ENCODE results near the gene MYL10. TPM values are rescaled to one million over a fixed set of nuclear protein-coding genes. Genes with fewer than 3 reads are reported as not detected.

The MYL10 gene
- total RNA-seq, 1 experiment from 2014 or later = not detected

DNA sequence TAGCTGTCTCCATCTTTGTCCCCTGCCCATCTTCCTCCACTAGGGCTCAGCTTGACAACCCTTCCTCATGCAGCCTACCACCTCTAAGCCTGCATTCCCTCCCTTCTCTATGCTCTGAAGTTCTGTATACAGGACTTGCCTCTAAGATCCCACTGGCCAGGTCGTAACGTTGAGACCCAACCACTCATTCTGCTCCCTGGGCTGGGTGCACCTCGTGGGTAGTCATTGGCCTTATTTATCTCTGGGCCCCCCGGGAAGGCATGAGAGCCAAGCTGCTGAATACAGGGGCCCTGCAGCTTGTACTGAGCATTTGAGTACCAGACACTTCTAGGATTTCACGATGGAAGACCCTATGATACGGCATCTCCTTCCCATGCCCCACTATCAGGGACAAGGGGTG is 31.2 kb downstream of the MYL10 start:
- ChIA-PET RAD21 (ENCODE audit: low non-redundant PET in 1 of 2, low total read pairs in 2 of 2, uncharacterized antibody in 2 of 2, unreplicated experiment in 2 of 2) (no interaction called here), POLR2A (interaction anchor here (0.6 kb wide), 1 partner anchor 112 kb away, joined by 4 read pairs; no protein-coding TSS in a partner anchor), CTCF (interaction anchor here (2.2 kb wide), 1 partner anchor 55 kb away, joined by 7 read pairs; no protein-coding TSS in a partner anchor)
- Histone ChIP-seq H3K4me2 (ENCODE audit: low read length) (peak overlapping the region; percentile 62), H3K27ac (ENCODE audit: low read depth, low read length) (peak overlapping the region; percentile 12; the same call in 1 of the 2 replicates), H3K27me3 (ENCODE audit: insufficient read depth, low read length) (no peaks in the 10 kb centered on the region), H3K79me2 (ENCODE audit: insufficient read depth, low read length) (no peaks in the 10 kb centered on the region), H3K9me2 (ENCODE audit: insufficient read depth) (no peaks in the 10 kb centered on the region), H4K20me1 (ENCODE audit: insufficient read depth) (no peaks in the 10 kb centered on the region), H3K36me3 (ENCODE audit: control insufficient read depth in 1 of 2, insufficient read depth in 2 of 2, low read length in 2 of 2) (no peaks in the 10 kb centered on the region), H3K9me3 (ENCODE audit: control insufficient read depth in 1 of 2, insufficient read depth in 1 of 2, low read depth in 1 of 2, low read length in 2 of 2) (no peaks in the 10 kb centered on the region), H3K4me3 (replicated peaks in 1 of 2; ENCODE audit: low read depth in 1 of 2, low read length in 2 of 2) (no peak overlapping the region), H3K9ac (ENCODE audit: low read length) (peak overlapping the region; percentile 53), H2AFZ (ENCODE audit: low read depth, low read length, poor library complexity, severe bottlenecking) (peak overlapping the region; percentile 78), H3K4me1 (ENCODE audit: control insufficient read depth in 1 of 2, insufficient read depth in 2 of 2, low read length in 2 of 2) (peaks cover 19 to 33% of the 10 kb centered on the region in 2 experiments; a peak in 3 of 4 replicates)
- TF ChIP-seq EZH2phosphoT487 (IDR thresholded peaks at IDR 0.05; ENCODE audit: borderline replicate concordance) = no peak
- TF ChIP-seq, protein P1, sequence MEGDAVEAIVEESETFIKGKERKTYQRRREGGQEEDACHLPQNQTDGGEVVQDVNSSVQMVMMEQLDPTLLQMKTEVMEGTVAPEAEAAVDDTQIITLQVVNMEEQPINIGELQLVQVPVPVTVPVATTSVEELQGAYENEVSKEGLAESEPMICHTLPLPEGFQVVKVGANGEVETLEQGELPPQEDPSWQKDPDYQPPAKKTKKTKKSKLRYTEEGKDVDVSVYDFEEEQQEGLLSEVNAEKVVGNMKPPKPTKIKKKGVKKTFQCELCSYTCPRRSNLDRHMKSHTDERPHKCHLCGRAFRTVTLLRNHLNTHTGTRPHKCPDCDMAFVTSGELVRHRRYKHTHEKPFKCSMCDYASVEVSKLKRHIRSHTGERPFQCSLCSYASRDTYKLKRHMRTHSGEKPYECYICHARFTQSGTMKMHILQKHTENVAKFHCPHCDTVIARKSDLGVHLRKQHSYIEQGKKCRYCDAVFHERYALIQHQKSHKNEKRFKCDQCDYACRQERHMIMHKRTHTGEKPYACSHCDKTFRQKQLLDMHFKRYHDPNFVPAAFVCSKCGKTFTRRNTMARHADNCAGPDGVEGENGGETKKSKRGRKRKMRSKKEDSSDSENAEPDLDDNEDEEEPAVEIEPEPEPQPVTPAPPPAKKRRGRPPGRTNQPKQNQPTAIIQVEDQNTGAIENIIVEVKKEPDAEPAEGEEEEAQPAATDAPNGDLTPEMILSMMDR (IDR thresholded peaks at IDR 0.05 in 2 of 3, conservative IDR thresholded peaks at IDR 0.05 in 1 of 3; ENCODE audit: borderline replicate concordance in 1 of 3, insufficient read depth in 1 of 3, low read depth in 2 of 3, low read length in 2 of 3) = no peak
- TF ChIP-seq, protein P2, sequence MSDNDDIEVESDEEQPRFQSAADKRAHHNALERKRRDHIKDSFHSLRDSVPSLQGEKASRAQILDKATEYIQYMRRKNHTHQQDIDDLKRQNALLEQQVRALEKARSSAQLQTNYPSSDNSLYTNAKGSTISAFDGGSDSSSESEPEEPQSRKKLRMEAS (IDR thresholded peaks at IDR 0.05) = no peak
- DNase-seq (ENCODE audit: low read depth, low spot score) = no peak
- intact Hi-C loops (cut with micrococcal nuclease) = no loop called here
- no TSS peak for BruUV-seq (replicated peaks)
- no peak for ATAC-seq

DNA sequence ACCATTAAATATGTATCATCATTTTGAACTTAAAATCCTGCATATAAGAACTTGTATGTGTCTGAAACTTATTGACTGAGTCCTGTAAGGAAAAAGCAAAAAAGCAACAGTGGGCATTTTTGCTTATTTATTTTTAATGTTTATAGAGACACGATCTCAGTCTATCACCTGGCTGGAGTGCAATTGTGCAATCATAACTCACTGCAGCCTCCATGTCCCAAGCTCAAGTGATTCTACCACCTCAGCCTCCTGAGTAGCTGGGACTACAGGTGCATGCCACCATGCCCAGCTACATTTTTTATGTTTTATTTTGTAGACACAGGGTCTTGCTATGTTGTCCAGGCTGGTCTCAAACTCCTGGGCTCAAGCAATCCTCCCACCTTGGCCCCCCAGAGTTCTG is 32.2 kb downstream of the MYL10 start:
- no peaks in the 10 kb centered on the region for H3K27me3 ChIP-seq (ENCODE audit: insufficient read depth, low read length)
- no peak overlapping the region for H2AFZ ChIP-seq (ENCODE audit: low read depth, low read length, poor library complexity, severe bottlenecking)
- no peaks in the 10 kb centered on the region for H3K36me3 ChIP-seq (ENCODE audit: control insufficient read depth in 1 of 2, insufficient read depth in 2 of 2, low read length in 2 of 2)
- ATAC-seq (no peak), DNase-seq (ENCODE audit: low read depth, low spot score) (no peak)
- H3K9ac ChIP-seq (ENCODE audit: low read length) = no peak overlapping the region
- ChIA-PET CTCF (interaction anchor here (0.6 kb wide), 1 partner anchor 55 kb away, joined by 3 read pairs; no protein-coding TSS in a partner anchor), RAD21 (ENCODE audit: low non-redundant PET in 1 of 2, low total read pairs in 2 of 2, uncharacterized antibody in 2 of 2, unreplicated experiment in 2 of 2) (interaction anchor here in 1 of 2 experiments (0.6 kb wide), 1 partner anchor 259 kb away, joined by 3 read pairs; no protein-coding TSS in a partner anchor), POLR2A (no interaction called here)
- no peaks in the 10 kb centered on the region for H3K9me3 ChIP-seq (ENCODE audit: control insufficient read depth in 1 of 2, insufficient read depth in 1 of 2, low read depth in 1 of 2, low read length in 2 of 2)
- H3K27ac ChIP-seq (ENCODE audit: low read depth, low read length) = no peak overlapping the region
- intact Hi-C loops (cut with micrococcal nuclease) = no loop called here
- H3K4me2 ChIP-seq (ENCODE audit: low read length) = no peak overlapping the region
- BruUV-seq (replicated peaks) = no TSS peak
- TF ChIP-seq FOSL1 (IDR thresholded peaks at IDR 0.05; ENCODE audit: low read depth) (no peak), CEBPB (IDR thresholded peaks at IDR 0.05; ENCODE audit: low read depth) (no peak), ELF1 (IDR thresholded peaks at IDR 0.05; ENCODE audit: borderline replicate concordance, low read depth) (no peak), TCF7L2 (IDR thresholded peaks at IDR 0.05; ENCODE audit: borderline replicate concordance, extremely low read depth, insufficient read depth, insufficient read length) (no peak), ZNF274 (IDR thresholded peaks at IDR 0.05; ENCODE audit: low read depth, low read length) (no peak), SIN3A (IDR thresholded peaks at IDR 0.05; ENCODE audit: low read depth) (no peak), POLR2A (IDR thresholded peaks at IDR 0.05; ENCODE audit: borderline replicate concordance, extremely low read depth, insufficient read depth, insufficient read length) (no peak)
- TF ChIP-seq, protein P1 (IDR thresholded peaks at IDR 0.05 in 2 of 3, conservative IDR thresholded peaks at IDR 0.05 in 1 of 3; ENCODE audit: borderline replicate concordance in 1 of 3, insufficient read depth in 1 of 3, low read depth in 2 of 3, low read length in 2 of 3) = no peak
- TF ChIP-seq, protein P3, sequence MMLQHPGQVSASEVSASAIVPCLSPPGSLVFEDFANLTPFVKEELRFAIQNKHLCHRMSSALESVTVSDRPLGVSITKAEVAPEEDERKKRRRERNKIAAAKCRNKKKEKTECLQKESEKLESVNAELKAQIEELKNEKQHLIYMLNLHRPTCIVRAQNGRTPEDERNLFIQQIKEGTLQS (IDR thresholded peaks at IDR 0.05) = no peak
- no peak overlapping the region for H3K4me3 ChIP-seq (replicated peaks in 1 of 2; ENCODE audit: low read depth in 1 of 2, low read length in 2 of 2)
- no peaks in the 10 kb centered on the region for H3K79me2 ChIP-seq (ENCODE audit: insufficient read depth, low read length)
- H3K4me1 ChIP-seq (ENCODE audit: control insufficient read depth in 1 of 2, insufficient read depth in 2 of 2, low read length in 2 of 2) = peaks cover 15 to 25% of the 10 kb centered on the region in 2 experiments; a peak in 3 of 4 replicates
- no peaks in the 10 kb centered on the region for H3K9me2 ChIP-seq (ENCODE audit: insufficient read depth)
- no peaks in the 10 kb centered on the region for H4K20me1 ChIP-seq (ENCODE audit: insufficient read depth)
